NT2/D1 (cell line): ENCODE results near the gene CCDC124.

Source experiments
- SUZ12 ChIP-seq: IDR thresholded peaks from 2 replicates; pipeline ENCODE4 v1.6.1; 2011; ENCODE audit not compliant: insufficient read length, insufficient read depth; ENCODE audit errors: extremely low read depth
- ZNF274 ChIP-seq: IDR thresholded peaks from 2 replicates; pipeline ENCODE4 v1.6.1; 2011; ENCODE audit warnings: mild to moderate bottlenecking, low read depth, low read length

- TF ChIP-seq SUZ12: no peak
- no peak for TF ChIP-seq ZNF274
Observed at GRCh38 chr19:17948931-17949930, 16.4 kb downstream of the CCDC124 start.
